ENCODE measurements around the gene IMMP1L.

DNA sequence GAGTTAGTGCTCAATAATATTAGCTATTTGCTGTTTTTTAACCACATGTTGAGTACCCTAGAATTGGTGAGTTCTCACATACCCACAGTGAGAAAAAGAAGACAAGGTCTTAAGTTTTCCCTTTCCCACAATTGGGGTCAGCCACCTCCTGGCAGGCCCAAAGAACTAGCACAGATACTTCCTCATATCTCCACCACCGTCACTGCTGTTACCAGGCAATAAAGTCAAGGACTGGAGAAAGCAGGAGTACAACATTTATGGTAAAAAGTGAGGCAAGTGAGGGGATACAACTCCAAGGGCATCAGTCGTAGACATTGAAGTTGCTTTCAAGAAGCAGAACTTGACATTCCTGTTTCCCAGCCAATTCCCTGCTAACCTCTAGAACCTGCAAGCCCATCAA lies 19.8 kb upstream of the IMMP1L start:
- TF ChIP-seq SUZ12 (IDR thresholded peaks at IDR 0.05; ENCODE audit: extremely low read depth, insufficient read depth, insufficient read length) (no peak), ZNF274 (IDR thresholded peaks at IDR 0.05; ENCODE audit: low read depth, low read length) (no peak)
